A673 (cell line): ENCODE data around the gene KDM4E. TPM values are rescaled to one million over a fixed set of nuclear protein-coding genes. Genes with fewer than 3 reads are reported as not detected.

Source experiments
- BruUV-seq: library from RNA; stranded (reverse); fragments of 400-500 nt; replicated peaks from 2 replicates; lab custom pipeline; 2021; lab: Mats Ljungman, UMichigan
- CTCF ChIA-PET: fragments of 300-600 bp; sonication (Branson Sonifier 250); formaldehyde crosslinking; loops from one replicate; lab custom pipeline; 2022; ENCODE audit warnings: antibody characterized with exemption; lab: Charles Lee
- POLR2A ChIA-PET: fragments of 300-600 bp; sonication (Branson Sonifier 250); formaldehyde crosslinking; loops from one replicate; lab custom pipeline; 2022; ENCODE audit warnings: antibody characterized with exemption; ENCODE audit not compliant: low non-redundant PET; lab: Charles Lee
- DNase-seq: peaks from one replicate; pipeline ENCODE4 v3.0.0-alpha.2; 2015; ENCODE audit warnings: low spot score
- H3K27ac ChIP-seq: fragments of 200-600 bp; sonication (generic); 2 replicates; pipeline ENCODE4 v1.5.1; 2016; ENCODE audit warnings: mixed run types, low read depth, mild to moderate bottlenecking, mixed read lengths, antibody characterized with exemption, low read length; ENCODE audit not compliant: poor library complexity, severe bottlenecking
- H3K27me3 ChIP-seq: fragments of 200-600 bp; sonication (generic); replicated peaks from 2 replicates; pipeline ENCODE4 v1.6.1; 2017; ENCODE audit warnings: mixed run types, low read depth, mild to moderate bottlenecking, mixed read lengths, antibody characterized with exemption, low read length; ENCODE audit not compliant: insufficient read depth, poor library complexity
- H3K36me3 ChIP-seq: fragments of 200-600 bp; sonication (generic); 2 replicates; pipeline ENCODE4 v1.6.1; 2016; ENCODE audit warnings: mixed run types, mild to moderate bottlenecking, mixed read lengths, antibody characterized with exemption, low read length; ENCODE audit not compliant: insufficient read depth, poor library complexity, severe bottlenecking
- H3K4me1 ChIP-seq: fragments of 200-600 bp; sonication (generic); 2 replicates; pipeline ENCODE4 v1.6.1; 2017; ENCODE audit warnings: mixed run types, mild to moderate bottlenecking, mixed read lengths, antibody characterized with exemption, low read length; ENCODE audit not compliant: insufficient read depth, poor library complexity, severe bottlenecking
- H3K4me3 ChIP-seq: fragments of 200-600 bp; sonication (generic); 2 replicates; pipeline ENCODE4 v1.5.1; 2016; ENCODE audit warnings: low read depth, mixed run types, mild to moderate bottlenecking, mixed read lengths, low read length; ENCODE audit not compliant: poor library complexity, severe bottlenecking
- H3K9me3 ChIP-seq: fragments of 200-600 bp; sonication (generic); 2 replicates; pipeline ENCODE4 v1.6.1; 2016; ENCODE audit warnings: mixed run types, low read depth, mild to moderate bottlenecking, mixed read lengths, antibody characterized with exemption, low read length; ENCODE audit not compliant: poor library complexity, severe bottlenecking
- CTCF ChIP-seq: fragments of 300-800, 200-600 bp; sonication (generic); conservative IDR thresholded peaks from 2 replicates; pipeline ENCODE4 v1.5.1; 2017; ENCODE audit warnings: low read depth, mild to moderate bottlenecking, antibody characterized with exemption, low read length, moderate library complexity, mixed read lengths
- EZH2 ChIP-seq: fragments of 200-600 bp; sonication (generic); IDR thresholded peaks from 2 replicates; pipeline ENCODE4 v1.6.1; 2017; ENCODE audit warnings: borderline replicate concordance, low read depth, mild to moderate bottlenecking, mixed read lengths, antibody characterized with exemption, low read length; ENCODE audit not compliant: poor library complexity, severe bottlenecking
- intact Hi-C: fragments of 100-400 bp; cut with micrococcal nuclease; formaldehyde crosslinking; loops from one replicate; pipeline ENCODE4 v1.10.0; 2022; ENCODE audit not compliant: unreplicated experiment
- total RNA-seq: library from RNA; stranded (reverse); gene quantifications from 2 replicates; pipeline ENCODE4 v1.2.3, GENCODE V29; 2021

The KDM4E gene
- total RNA-seq, 1 experiment from 2014 or later = not detected

GRCh38 chr11:95076416-95076815 is 51.4 kb downstream of the KDM4E start:
- DNase-seq = no peak
- CTCF ChIA-PET = no interaction called here
- TF ChIP-seq EZH2 = no peak
- no peak for TF ChIP-seq CTCF
- no peaks in the 10 kb centered on the region for H3K9me3 ChIP-seq
- H3K27me3 ChIP-seq = no peaks in the 10 kb centered on the region
- POLR2A ChIA-PET = no interaction called here
- no peak overlapping the region for H3K27ac ChIP-seq
- H3K4me3 ChIP-seq = no peak overlapping the region
- intact Hi-C loops = no loop called here
- peaks cover 19% of the 10 kb centered on the region for H3K4me1 ChIP-seq
- no TSS peak for BruUV-seq
- no peaks in the 10 kb centered on the region for H3K36me3 ChIP-seq

- ChIA-PET CTCF (no interaction called here), POLR2A (no interaction called here)
- intact Hi-C loops = no loop called here
- no peaks in the 10 kb centered on the region for H3K9me3 ChIP-seq
- peaks cover 19% of the 10 kb centered on the region for H3K4me1 ChIP-seq
- H3K27ac ChIP-seq = no peak overlapping the region
- no peaks in the 10 kb centered on the region for H3K36me3 ChIP-seq
- BruUV-seq = no TSS peak
- H3K27me3 ChIP-seq = no peaks in the 10 kb centered on the region
- DNase-seq = no peak
- no peak for TF ChIP-seq CTCF
- TF ChIP-seq EZH2 = no peak
- no peak overlapping the region for H3K4me3 ChIP-seq
Observed at GRCh38 chr11:95076981-95077380, 51.9 kb downstream of the KDM4E start.

Other genes starting within 250 kb of the KDM4E start
- 86.1 and 86.7 TPM in 2 replicates for gene CWC15, start 51.7 kb upstream of the KDM4E start, total RNA-seq
- 3.0 and 3.9 TPM in 2 replicates for gene KDM4D, start 51.5 kb upstream of the KDM4E start, total RNA-seq
- not detected in 2 replicates for gene KDM4F, start 24.2 kb downstream of the KDM4E start, total RNA-seq
- gene SRSF8, start 41.7 kb downstream of the KDM4E start, total RNA-seq = 22.5 and 25.0 TPM in 2 replicates
- 6.1 and 7.3 TPM in 2 replicates for gene ENDOD1, start 64.6 kb downstream of the KDM4E start, total RNA-seq
- gene SESN3, start 205.9 kb downstream of the KDM4E start, total RNA-seq = 4.9 and 6.7 TPM in 2 replicates